Stimulated activated naive CD4-positive, alpha-beta T cell (primary cell): Measurements from ENCODE around the gene FAM24B.
"Not testable (repeated sequence)": the region's sequence is repeated elsewhere in the genome, so short reads cannot be mapped to it uniquely, and the experiment has no call there.

Experiments
- DNase-seq, 6 experiments: peaks; one replicate each; lab custom pipeline; 2025; lab: John Stamatoyannopoulos, UW

FAM24B gene, protein sequence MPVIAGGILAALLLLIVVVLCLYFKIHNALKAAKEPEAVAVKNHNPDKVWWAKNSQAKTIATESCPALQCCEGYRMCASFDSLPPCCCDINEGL

DNA sequence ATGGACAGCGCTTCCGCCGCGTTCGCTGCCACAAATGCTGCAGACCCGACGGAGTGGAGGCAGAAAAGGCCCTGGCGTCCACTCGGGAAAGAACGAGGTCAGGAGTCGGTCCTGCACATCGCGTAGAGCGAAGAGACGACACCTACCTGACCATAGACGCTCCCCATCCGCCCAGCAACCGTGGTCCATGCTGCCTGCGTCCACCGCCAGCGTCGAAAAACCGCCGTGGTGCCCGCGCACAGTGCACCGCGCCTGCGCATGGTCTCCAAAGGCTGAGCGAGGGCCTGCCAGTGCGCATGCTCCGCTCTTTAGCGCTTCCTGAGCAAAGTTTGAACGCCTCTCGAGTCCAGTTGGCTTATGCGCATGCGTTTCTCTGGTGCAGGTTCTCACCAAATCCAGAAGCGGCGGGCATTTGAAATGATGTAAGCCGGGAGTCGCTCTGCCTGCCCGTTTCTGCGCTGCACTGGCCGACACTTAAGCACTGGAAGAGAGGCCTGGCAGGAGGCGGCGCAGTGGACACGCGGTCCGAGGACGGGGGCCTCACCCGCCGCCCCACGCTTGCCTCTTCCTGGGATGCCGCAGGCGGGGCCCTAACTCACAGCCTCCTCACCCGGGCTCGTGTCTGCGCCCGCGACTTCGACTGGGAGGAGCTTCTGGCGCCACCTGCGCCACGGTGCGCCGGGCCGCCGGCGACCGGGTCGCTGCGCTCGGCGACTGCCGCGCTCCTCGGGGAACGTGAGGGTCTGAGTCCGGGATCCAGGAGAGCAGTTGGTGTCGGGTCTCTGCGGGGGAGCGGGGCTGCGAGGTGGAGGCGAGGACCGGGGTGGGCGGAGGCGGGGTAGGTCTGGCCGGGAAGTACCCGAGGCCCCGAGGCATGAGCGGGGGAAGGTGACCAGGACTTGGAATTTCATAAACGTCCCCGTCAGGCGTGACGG is at the start of gene FAM24B:
Gene FAM24B, minus strand, starts transcription at position 243 of the 935 bp plus-strand sequence. CDS start 29,066 bp downstream, outside the sequence.
- DNase-seq: peak; percentile 81 to 95 (median 94)

DNA sequence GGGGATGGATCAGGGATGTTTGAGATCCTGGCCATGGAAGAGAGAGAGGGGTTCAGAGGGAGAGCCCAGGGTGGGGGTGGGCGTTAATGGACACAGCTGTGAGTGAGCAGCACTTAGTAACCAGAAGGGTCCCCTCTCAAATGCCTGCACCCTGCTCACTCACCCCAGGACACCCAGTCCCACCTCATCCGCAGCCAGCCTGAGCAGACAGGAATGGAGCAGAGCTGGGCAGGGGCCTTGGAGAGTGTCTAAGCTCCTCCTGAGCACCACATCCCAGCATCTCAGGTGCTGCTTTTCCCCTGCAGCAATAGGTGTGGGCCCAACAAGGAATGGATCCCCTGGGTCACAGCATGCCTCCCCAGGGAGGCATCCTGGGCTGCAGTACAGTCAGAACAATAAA is 36.3 kb upstream of the FAM24B start:
- no peak for DNase-seq

DNA sequence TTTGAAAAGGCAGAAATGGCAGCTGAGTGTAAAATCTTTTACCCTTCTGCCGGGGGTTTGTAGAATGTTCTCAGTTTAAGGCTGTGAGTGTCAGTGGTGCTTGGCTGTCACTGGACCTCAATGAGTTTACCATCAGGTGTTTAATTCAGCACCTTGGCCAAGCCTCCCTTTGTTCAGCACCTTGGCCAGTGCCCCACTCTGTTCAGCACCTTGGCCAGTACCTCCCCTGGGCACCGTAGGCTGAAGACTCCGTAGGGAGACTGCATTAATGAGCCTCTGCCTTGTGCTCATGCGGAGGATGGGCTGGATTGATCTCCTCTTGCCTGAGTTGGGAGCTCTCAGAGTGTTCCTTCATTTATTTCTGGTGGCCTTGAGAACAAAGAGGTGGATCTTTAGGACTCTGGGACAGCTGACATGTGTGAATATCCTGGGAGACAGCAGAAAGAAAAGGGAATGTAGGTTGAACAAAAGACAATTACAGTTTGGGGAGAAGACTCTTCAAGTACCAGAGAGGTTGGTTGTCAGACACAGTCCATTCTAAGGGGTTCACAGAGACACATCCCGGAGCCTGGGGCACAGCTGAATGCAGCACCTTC is 32.6 kb upstream of the FAM24B start:
- peak; percentile 8 to 56 (median 36) for DNase-seq

DNA sequence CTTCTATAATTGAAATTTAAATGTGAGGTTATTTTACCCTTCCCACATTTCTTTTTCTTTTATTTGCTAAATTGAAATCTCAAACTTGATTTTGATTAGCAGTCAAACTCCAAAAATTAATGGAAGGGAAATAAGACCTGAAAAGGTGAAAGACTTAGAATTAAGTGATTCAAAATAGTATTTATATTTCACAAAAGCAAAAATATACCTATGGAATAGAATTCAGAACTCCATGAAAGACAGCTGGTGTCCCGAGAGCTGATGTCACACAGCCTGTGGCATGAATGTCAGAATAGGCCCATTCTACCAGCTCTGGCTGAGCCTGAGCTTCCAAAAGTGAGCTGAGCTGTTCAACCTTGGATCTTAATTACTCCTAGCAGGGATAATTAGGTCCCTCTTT is 30.9 kb upstream of the FAM24B start, which contains the start of gene FAM24A:
Gene FAM24A, plus strand, starts transcription at position 301 of the 400 bp plus-strand sequence. CDS start 1,025 bp downstream, outside the sequence.
- DNase-seq: no peak

- DNase-seq: not testable (repeated sequence)
These were observed 24.5 kb upstream of the FAM24B start for GRCh38 chr10:122903861-122904260.

GRCh38 chr10:122894261-122894944 is 15.0 kb upstream of the FAM24B start:
- DNase-seq: no peak

DNA sequence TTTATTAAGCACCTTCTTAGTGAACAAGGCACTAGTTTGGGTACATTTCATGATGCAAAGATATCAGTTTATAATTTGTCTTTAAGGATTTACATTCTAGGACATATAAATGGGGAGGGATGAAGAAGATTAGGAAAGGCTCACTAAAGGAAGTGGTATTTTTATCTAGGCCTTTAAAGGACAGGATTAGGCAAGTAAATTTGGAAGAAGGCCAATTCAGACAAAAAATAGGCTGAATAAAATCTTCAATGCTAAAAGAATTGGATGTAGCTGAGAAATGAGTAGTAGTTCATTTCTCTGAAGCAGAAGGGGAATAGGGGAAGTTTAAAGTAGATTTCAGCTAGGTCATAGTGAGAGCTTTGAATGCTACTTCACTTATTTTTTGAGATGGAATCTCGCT is 4.8 kb upstream of the FAM24B start:
- no peak for DNase-seq

DNA sequence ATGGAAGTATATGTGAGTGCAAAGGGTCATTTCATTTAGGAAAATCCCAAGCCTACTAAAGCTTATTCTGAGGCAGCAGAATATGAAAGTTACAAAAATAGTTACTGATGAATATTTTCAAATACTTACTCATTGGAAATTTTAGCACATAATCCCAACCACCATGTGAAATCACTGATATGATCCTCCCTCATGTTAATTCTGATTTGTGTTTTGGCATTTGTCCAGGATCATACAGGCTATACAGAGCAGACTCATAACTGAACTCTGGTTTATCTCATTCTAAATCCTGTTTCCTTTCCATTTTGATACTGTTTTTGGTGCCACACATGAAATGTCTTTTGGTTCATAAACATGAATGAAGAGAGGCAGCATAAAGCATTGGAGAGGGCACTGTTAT is 3.4 kb upstream of the FAM24B start:
- DNase-seq: no peak

GRCh38 chr10:122878799-122879338 is 512 bp downstream of the FAM24B start:
- DNase-seq: peak in 1 of 6 experiments; percentile 52

DNA sequence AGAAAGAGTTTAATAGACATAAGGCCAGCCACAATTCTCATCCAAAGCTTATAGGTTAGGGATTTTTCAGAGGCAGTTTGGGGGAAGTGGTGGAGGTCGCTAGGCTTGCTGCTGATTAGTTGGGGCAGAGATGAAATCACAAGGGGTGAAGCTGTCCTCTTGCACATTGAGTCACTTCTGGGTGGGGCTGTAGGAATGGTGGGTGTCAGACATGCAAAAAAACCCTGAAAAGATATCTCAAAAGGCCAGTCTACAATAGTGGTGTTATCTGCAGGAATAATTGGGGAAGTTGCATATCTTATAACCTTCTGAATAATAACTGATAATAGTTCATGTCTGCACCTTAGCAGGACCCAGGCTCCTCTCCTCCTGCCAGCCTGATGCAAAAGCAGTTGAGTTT is 2.1 kb downstream of the FAM24B start:
- no peak for DNase-seq

- no peak for DNase-seq
These were observed 2.9 kb downstream of the FAM24B start for GRCh38 chr10:122876467-122876855.

- DNase-seq: no peak
These were observed 3.4 kb downstream of the FAM24B start for GRCh38 chr10:122875843-122876466.

DNA sequence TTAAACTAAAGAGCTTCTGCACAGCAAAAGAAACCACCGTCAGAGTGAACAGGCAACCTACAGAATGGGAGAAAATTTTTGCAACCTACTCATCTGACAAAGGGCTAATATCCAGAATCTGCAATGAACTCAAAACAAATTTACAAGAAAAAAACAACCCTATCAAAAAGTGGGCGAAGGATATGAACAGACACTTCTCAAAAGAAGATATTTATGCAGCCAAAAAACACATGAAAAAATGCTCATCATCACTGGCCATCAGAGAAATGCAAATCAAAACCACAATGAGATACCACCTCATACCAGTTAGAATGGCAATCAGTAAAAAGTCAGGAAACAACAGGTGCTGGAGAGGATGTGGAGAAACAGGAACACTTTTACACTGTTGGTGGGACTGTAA is 7.4 kb downstream of the FAM24B start:
- DNase-seq: not testable (repeated sequence)

GRCh38 chr10:122868768-122869167 is 10.6 kb downstream of the FAM24B start:
- not testable (repeated sequence) for DNase-seq

DNA sequence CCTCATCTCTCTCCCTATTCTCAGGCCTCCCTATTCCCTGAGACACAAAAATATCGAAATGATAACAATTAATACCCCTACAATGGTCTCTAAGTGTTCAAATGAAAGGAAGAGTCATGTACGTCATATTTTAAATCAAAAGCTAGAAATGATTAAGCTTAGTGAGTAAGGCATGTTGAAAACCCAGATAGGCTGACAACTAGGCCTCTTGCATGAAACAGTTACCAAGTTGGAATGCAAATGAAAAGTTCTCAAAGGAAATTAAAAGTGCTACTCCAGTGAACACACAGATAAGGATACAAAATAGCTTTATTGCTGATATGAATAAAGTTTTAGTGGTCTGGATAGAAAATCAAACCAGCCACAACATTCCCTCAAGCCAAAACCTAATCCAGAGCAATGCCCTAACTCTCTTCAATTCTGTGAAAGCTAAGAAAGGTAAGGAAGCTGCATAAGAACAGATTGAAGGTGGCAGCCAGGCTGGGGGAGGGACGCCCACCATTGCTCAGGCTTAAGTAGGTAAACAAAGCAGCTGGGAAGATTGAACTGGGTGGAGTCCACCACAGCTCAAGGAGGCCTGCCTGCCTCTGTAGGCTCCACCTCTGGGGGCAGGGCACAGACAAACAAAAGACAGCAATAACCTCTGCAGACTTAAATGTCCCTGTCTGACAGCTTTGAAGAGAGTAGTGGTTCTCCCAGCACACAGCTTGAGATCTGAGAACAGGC is 12.5 kb downstream of the FAM24B start:
- DNase-seq: not testable (repeated sequence)

- DNase-seq: no peak
These were observed 14.5 kb downstream of the FAM24B start for GRCh38 chr10:122864901-122865300.

DNA sequence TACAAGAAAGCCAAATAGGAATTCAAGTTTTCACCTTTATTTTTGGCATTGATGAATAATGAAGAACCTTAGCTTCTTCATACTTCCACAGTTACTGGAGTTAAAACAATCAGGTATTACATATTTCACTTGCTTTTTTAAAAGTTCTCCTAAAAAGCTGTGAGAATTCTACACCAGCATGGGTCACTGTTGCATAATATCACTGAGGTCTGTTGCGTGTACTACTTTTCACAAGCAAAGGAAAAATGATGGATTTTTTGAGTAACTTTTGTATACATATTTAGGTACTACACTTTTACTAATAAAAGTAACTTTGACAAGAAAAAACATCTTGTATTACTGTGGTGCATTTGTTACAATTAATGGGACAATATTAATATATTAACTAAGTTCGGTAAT is 15.2 kb downstream of the FAM24B start:
- no peak for DNase-seq

DNA sequence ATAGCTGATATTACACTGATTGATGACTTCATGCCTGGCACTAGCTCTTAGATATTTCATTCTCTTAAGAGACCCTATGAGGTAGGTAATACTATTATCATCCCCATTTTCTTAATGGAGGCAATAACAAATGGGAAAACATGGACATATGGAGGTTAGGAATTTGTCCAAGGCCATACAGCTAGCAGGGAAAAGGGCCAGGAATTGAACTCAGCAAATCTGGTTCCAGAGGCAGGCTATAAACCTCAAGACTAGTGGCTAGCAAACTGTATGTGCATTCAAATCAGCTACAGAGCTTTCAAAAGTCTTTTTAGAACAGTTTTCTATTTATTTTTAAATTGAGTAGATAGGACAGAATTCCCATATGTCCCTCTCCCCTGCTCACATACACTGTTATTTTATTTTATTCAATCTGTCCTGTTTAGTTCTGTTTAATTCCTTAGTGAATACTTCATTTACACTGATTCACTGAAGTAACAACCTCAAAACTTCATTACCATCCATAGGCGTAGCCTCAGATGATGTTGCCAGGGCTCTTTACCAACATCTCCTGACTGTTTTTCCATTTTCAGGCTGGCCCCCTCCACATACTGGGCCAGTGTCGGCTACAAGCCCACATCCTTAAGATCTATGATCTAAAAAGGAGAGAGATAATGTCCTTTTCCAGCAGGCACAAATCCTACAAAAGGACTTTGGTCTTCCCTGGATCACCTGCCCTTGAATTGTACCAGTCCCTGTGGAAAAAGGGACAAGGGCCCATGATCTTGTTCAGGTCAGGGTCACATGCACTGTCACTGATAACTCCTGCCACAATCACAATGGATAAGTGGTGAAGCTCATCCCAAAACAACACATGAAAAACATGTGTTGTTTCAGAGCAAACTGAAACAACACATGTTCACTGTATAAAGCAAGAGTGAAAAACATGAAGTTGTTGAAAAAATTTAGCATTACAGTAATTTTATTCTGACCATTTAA is 15.9 kb downstream of the FAM24B start:
- no peak for DNase-seq

GRCh38 chr10:122861711-122862161 is 17.6 kb downstream of the FAM24B start:
- DNase-seq: no peak

DNA sequence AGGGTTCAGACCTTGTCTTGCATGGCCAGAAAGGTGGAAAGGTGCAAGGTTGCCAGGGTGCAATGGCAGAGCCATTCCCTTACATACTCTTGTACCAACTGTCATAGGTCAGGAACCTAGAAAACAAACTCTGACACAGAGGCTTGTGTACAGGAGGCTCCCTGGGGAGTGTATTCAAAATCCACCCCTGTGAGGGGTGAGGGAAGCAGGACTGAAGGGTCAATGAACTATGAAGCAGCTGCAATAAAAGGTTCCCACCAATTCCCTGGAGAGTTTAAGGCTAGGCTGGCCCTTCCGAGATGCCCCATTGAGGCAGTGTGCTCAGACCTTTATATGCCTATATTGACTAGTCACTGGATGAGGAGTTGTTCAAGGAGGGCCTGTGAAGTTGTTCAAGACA is 19.9 kb downstream of the FAM24B start:
- no peak for DNase-seq
